ENCODE results near the gene METTL8.

Gene METTL8

DNA sequence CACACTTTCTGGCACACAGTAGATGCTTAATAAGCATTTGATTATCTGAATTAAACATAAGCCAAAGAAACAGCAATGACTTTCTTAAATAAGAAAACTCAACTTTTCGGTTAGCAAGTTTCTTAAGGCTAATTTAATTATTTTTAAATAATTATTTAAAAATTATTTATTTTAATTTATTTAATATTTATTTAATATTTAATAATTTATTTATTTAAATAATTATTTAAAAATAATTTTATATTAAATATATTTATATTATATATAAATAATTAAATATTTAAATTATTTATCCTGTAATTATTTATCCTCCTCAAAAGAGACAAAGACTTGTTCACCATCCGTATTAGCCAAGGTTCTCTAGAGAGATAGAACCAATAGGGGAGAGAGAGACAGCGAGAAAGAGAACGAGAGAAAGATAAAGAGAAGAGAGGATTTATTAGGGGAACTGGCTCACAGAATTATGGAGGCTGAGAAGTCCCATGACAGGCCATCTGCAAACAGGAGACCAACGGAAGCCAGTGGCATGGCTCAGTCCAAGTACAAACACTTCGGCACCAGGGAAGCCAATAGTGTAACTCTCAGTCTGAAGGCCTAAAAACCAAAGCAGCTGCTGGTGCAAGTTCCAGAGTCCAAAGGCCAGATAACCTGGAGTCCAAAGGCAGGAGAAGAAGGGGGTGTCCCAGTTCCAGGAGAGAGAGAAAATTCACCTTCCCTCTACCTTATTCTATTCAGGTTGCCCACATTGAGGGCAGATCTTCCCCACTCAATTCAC, 125.3 kb downstream of the METTL8 start:
- no peak for DNase-seq

DNA sequence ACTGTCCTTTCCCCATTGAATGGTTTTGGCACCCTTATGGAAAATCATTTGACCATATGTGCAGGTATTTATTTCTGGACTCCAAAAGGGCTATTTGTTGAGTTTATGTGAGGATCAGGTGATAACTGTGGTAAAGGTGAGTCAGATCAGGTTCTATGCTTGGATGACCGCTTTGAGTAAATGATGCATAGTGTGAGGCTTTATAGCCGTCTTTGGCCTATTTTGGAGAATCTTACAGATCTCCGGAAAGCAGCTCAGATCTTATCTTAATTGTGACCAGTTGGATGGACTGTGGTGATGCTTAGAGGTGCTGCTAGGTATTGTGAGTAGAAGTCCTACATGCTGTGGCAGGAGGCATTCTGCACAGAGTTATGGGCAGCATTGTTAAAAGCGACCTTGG, 126.2 kb downstream of the METTL8 start:
- no peak for DNase-seq

DNA sequence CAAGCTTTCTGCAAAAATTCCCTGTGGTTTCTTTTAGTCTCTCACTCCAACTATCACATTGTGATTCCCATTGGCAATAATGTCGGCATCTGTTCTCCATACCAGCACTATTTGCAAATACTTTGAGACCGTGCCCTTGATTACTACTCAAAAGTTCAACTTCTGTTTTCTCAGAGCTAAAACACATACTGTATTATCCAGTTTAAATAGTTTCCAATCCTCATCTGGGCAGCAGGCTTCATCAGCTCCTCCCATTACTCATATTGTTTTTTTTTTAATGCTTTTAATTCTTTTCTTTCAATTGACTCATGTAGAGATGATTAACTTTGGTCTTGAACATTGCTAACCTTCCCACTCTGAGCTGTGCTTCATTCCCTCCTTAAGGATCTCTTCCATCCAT, 135.8 kb downstream of the METTL8 start:
- no peak for DNase-seq

DNA sequence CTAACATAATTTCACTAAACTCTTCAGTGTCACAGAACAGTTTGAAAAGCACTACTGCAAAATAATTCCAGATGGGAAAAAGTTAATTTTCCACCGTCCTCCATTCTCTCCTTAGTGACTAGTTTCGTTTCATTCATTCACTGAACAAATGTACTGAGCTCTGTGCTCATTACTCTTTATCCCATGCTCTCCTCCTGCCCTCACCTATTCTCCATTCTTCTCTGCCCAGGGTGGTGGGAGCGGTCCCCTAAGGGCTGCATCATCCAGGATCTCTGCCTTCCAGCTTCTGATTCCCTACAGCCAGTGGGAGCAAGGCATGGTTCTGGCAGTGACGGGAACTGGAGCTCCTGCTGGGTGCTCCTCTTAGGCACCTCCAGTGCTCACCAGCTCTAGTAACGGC, 139.2 kb downstream of the METTL8 start:
- no peak for DNase-seq

DNA sequence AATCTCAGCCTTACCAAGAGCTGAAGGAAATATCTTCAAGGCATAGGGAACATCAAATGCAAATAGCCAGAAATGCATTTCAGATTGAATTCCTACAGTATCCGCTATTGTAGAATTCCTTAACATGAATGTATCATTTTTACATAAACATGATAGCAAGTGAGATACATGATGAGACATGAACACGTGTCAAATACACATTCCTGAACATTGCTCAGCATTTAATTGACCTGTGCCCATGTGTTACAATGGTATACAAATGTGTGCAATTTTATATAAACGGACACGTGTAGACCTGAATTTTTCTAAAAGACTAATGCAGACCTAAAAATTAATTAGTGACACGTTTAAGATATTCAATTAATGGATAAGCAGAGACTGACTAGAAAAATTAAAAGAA, 140.1 kb downstream of the METTL8 start:
- DNase-seq = no peak

DNA sequence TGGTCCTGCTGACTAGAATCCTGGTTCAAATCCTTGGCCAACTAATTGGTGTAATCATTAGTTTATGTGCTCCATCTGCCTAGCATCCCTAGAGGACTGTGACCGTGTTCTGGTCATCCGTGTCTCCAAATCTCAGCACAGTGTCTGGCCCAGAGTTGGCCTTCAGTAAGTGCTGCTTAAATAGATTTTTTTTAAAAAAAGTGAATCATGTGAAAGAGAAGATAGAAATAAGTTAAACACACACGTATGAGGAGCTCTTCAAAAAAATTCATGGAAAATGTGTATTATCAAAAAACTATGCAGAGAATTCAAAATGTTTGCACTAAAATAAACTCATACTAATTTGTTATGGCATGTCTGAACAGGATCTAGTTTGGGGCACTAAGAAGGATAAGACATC, 143.8 kb downstream of the METTL8 start:
- DNase-seq = no peak

DNA sequence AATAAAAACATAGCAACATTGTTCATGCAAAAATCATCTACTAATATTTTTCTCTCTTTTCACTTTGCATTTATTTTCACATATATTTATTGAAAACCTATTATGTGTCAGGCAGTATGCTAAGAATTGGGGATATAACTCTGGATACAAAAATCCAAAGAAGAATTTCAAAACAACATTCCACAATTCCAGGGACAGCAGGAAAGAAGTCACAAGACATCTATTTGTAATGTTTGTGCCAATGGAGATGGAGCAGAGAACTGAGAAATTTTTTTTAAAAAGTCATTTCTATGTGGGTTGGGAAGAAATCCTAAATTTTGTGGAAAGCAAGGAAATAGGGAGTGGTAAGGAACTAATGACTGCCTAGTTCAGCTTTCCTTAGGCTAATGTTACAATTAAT, 144.5 kb downstream of the METTL8 start:
- no peak for DNase-seq

DNA sequence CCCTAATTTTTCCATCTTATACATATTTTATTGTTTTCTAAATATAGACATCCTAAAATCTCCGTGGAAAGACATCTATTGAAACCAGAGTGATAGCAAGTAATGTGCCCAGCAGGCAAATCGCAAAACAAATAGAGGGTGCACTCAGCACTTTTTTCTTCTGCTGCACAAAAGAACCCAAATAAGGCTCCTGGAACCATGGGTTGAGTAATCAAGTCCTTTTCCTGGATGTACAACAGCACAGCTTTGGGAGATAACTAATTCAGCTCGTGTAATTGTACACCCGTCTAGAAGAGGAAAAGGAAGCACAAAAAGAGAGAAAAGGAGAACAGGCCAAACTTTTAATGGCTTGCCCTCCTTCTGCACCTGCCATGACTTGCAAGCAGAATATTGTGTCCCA, 146.2 kb downstream of the METTL8 start:
- DNase-seq = no peak

DNA sequence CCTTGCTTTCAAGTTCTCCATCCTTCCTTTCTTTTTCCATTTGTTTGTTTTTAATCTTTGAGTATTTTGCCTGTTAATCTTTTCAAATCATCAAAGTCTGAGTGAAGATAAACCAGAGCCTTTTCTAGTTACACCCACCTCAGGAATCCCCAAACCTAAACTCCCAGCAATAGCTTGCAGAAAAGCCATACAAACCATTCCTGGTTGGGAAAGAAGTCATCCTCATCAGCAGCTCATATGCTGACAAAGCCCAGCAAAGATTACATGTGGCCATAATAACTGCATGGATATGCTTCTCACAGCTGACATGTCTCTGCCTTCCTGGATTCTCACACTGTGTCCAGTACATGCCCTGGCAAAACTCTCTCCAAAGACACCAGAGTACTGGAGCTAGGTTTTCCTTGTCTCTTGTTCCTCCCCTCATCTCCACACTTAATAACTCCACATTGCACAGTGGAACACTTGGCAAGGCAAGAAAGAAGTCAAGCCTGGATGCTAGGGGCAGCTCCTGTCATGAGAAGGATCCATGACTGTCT, 146.7 kb downstream of the METTL8 start:
- no peak for DNase-seq

DNA sequence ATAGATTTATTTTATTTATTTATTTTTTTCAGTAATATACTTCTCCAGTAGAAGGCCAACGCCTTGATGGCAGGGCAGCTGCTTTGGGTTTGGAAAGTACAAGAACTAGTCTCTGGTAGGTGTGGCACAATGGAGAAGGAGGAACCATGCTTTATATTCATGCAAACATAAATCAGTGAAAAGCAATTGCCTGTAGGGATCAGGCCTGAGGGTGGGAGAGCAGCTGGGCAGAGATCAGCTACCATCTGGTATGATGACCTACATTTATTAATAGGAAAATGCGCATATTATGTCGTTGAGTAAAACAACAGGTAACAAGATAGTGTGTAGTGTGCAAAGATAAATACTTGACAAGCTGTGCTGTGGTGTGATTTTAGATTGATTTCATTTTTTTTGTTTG, 152.7 kb downstream of the METTL8 start:
- no peak for DNase-seq

DNA sequence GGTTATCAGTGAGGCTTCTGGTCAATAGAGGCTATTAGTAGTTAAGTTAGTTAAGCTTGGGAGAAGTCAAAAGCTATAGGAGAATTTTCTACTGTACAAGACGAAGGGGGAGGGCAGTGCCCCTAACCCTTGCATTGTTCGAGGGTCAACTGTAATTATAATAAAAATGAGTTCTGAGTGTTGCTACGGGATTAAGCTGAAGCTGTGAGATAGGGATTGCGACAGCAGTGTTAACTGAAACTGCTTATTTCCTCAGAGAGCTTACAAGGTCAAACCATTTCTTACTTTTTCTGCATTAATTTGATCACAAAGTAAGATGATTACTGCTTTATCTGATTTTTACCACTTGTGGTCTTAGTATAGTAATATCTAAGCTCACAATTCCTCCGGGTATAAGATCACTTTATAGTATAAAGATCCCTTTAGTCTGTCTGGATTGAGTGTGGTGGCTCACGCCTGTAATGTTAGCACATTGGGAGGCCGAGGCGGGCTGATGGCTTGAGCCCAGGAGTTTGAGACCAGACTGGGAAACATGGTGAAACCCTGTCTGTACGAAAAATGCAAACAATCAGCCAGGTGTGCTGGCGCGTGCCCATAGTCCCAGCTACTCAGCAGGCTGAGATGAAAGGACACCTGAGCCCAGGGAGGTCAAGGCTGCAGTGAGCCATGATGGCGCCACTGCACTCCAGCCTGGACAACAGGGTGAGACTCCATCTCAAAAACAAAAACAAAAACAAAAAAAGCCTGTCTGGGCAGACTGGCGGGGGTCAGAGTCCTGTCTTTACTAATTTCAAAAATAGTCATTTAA, 153.6 kb downstream of the METTL8 start:
- DNase-seq = no peak

DNA sequence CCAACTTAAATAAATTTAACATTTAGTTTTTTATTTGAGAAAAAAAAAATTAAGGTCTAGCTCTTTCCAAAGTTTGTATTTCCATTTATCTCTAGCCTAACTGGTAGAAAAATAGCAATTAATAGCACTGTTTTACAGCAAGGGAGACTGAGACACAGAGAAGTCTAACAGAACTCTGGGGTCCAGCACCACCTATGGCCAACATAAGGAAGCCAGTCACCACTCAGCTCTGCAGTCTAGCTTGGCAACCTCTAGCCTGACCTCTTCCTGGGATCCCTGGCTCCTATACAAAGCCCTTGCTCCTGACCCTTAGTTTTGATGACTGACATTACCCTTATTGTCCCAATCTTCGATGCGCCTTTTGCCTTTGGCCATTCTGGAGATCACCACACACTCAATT, 159.0 kb downstream of the METTL8 start:
- DNase-seq = no peak

DNA sequence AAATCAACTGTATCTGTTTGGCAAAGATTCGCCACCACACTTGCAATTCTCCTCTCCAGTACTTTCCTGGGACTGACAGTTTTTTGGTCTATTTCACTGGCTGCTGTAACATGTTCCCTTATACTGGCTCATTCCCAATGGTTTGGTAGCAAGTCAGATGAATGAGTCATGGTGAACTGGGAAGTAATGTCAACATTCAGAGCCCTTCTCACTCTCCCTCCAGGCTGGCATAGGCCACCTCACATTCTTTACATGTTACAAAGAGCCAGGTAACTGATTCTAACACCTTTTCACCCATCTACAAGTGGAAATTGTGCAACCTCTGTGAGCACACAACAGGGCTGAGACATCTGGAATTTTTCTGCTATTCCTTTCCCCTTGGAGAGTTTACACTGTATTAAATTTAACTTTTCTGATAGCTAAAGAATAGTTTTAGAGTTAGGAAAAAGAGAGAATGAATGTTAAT, 161.8 kb downstream of the METTL8 start:
- no peak for DNase-seq

DNA sequence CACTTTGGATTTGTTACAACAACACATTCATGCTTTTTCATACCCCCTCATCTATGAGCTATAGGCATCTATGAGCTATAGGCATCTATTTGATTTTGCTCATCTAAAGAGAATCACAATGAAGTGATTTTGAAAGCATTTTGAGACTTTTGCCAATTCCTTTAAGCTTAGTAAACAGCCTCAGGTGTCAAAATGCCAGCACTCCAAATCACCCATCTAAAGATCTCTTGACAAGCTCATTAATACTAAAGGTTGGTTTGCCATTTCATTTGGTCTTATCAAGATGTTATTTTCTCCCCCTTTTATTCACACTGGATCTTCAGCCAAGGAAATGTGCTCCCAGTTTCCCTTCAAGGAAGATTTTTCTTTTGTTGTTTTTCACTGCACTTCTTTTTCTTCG, 162.4 kb downstream of the METTL8 start:
- no peak for DNase-seq

DNA sequence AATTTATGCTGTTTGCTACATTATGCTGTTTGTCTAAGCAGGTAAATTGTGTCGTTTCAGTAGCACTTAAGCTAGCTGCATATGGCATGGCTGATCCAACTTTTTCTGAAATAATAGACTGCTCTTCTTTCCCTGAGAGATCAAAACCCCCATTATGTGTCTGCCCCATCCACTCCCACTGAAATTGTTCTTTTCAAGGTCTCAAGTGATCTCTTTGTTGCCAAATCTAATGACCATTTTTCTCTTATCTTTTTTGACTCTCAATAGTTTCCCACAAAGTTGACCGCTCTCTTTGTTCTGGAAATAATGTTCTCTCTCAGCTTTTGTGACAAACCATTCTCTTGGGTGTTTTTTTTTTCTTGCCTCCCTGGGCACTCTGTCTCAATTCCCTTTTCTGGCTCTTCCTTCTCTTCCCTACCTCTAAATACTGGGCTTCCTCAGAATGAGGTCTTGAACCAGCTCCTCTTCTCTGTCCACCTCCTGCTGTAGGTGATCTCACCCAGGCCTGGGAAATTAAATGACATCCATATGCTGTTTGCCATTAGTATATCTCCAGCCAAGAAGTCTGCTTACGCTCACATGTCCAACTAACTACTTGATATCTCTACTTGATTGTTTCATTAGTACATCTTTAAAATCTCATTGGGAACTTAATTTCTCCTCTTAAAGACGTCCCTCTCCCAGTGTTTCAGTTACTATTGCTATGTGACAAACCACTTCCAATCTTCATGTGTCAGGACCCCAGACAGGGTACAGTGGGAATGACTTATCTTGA, 165.7 kb downstream of the METTL8 start:
- no peak for DNase-seq
